Measurements from ENCODE around the gene SETD2. TPM values are rescaled to one million over a fixed set of nuclear protein-coding genes. Genes with fewer than 3 reads are reported as not detected.

Gene SETD2
- total and polyA plus RNA-seq, 2 of the 8 experiments (the other 6 are each of a cell fraction or from before 2014, with no cell fraction given): 15.7 to 46.3 TPM

DNA sequence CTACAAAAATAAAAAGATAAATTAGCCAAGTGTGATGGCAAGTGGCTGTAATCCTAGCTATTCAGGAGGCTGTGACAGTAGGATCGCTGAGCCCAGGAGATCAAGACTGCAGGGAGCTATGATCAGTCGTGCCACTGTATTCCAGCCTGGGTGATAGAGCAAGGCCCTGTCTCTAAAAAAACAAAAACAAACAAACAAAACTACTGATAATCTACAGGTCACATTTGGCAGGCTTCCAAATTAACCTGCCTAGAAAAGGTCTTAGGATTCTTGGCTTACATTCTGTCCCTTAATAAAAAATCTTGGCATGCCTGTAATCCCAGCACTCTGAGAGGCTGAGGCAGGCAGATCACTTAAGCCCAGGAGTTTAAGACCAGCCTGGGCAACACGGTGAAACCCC is 33.4 kb upstream of the SETD2 start (continued):
- no peak for TF ChIP-seq CHD7 (IDR thresholded peaks at IDR 0.05; ENCODE audit: insufficient replicate concordance, low read length)
- TF ChIP-seq NRF1 (IDR thresholded peaks at IDR 0.05; ENCODE audit: low read depth, low read length): no peak
- no peak for TF ChIP-seq TBP (IDR thresholded peaks at IDR 0.05; ENCODE audit: low read depth, low read length)
- no peak for TF ChIP-seq TAF7 (optimal IDR thresholded peaks at IDR 0.05; ENCODE audit: borderline replicate concordance, low read depth, low read length)
- TF ChIP-seq CTBP2 (IDR thresholded peaks at IDR 0.05; ENCODE audit: borderline replicate concordance, insufficient read depth, insufficient read length, low read length): no peak
- TF ChIP-seq CHD1 (IDR thresholded peaks at IDR 0.05; ENCODE audit: low read depth, low read length): no peak

All from H1 (cell line).